Measurements from ENCODE around the gene LSM12.
A peak's percentile ranks its signal among the peaks of the same experiment; 100 is the strongest.
"Not testable (repeated sequence)": the region's sequence is repeated elsewhere in the genome, so short reads cannot be mapped to it uniquely, and the experiment has no call there.

LSM12 gene

GRCh38 chr17:44066204-44066930 lies at the start of gene LSM12:
LSM12 (minus strand) TSS chr17:44066671; CDS start chr17:44066587, 84 bp downstream.
- DNase-seq, result peak; percentile 85

GRCh38 chr17:44115585-44116415 lies 49.3 kb upstream of the LSM12 start:
- no peak for DNase-seq

GRCh38 chr17:44113868-44114840 lies 47.7 kb upstream of the LSM12 start:
- no peak for DNase-seq

GRCh38 chr17:44113382-44113781 lies 46.9 kb upstream of the LSM12 start:
- DNase-seq, result no peak

- no peak for DNase-seq
Observed at GRCh38 chr17:44112284-44113280, 46.1 kb upstream of the LSM12 start.

GRCh38 chr17:44111777-44112176 lies 45.3 kb upstream of the LSM12 start:
- DNase-seq, result no peak

GRCh38 chr17:44110823-44111633 lies 44.6 kb upstream of the LSM12 start:
- DNase-seq, result peak; percentile 77

GRCh38 chr17:44110011-44110686 lies 43.7 kb upstream of the LSM12 start:
- DNase-seq, result no peak

GRCh38 chr17:44109312-44109630 lies 42.8 kb upstream of the LSM12 start:
- no peak for DNase-seq

- no peak for DNase-seq
Observed at GRCh38 chr17:44108440-44109311, 42.2 kb upstream of the LSM12 start.

GRCh38 chr17:44106801-44107200 lies 40.3 kb upstream of the LSM12 start:
- DNase-seq, result no peak

- DNase-seq, result no peak
Observed at GRCh38 chr17:44105941-44106340, 39.5 kb upstream of the LSM12 start.

GRCh38 chr17:44105483-44105882 lies 39.0 kb upstream of the LSM12 start:
- no peak for DNase-seq

GRCh38 chr17:44102849-44103622 lies 36.6 kb upstream of the LSM12 start:
- DNase-seq, result no peak

GRCh38 chr17:44101858-44102257 lies 35.4 kb upstream of the LSM12 start:
- not testable (repeated sequence) for DNase-seq

- no peak for DNase-seq
Observed at GRCh38 chr17:44097110-44097958, 30.9 kb upstream of the LSM12 start.
